ENCODE results near the gene PPP4R3A. TPM values are rescaled to one million over a fixed set of nuclear protein-coding genes. Genes with fewer than 3 reads are reported as not detected.

Gene PPP4R3A
- total and polyA plus RNA-seq, 2 experiments from 2014 or later = 47.6 to 85.7 TPM

DNA sequence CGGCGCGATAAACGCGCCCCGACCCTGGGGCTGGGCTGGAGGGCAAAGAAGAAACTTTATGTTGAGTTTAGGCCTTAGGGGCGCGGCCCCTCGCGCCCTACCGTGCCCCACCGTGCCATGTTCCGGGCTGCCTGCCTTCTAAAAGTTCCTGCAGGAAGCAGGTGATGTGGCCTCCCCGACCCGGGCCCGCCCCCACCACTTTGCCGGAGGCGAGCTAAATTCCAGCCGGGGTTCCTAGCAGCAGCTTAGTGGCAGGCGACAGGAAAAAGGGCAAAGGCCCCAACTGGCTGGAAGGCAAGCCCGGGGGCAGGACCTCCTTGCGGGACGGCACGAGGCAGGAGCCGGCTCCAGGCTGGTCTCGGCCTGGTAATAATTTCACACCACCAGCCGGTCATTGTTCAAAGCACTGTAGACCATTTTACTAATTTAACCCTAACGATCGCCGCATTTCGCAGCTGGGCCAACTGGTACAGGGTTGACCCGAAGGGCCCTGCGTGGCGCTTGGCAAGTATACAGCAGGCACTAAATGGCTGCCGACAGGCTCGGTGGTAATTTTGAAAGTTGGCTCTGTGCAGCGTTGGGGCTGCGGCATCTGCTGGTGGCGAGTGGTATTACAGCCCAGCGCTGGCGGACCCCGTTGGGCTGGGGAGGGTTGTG, 91.6 kb downstream of the PPP4R3A start:
- Histone ChIP-seq H3K27ac (no peak overlapping the region), H3K79me2 (peaks cover 10% of the 10 kb centered on the region), H4K20me1 (ENCODE audit: insufficient read depth, poor library complexity, severe bottlenecking) (no peaks in the 10 kb centered on the region), H2AFZ (peak overlapping the region; percentile 88), H3K9me2 (replicated peaks; ENCODE audit: insufficient read depth) (no peaks in the 10 kb centered on the region), H3K4me3 (no peak overlapping the region), H3K36me3 (replicated peaks; ENCODE audit: insufficient read depth, low read depth) (no peaks in the 10 kb centered on the region), H3K4me1 (ENCODE audit: insufficient read depth) (peaks cover 27% of the 10 kb centered on the region), H3K4me2 (peak overlapping the region; percentile 88), H3K27me3 (no peaks in the 10 kb centered on the region), H3K9me3 (ENCODE audit: low read depth) (no peaks in the 10 kb centered on the region)
- TF ChIP-seq, protein P1, sequence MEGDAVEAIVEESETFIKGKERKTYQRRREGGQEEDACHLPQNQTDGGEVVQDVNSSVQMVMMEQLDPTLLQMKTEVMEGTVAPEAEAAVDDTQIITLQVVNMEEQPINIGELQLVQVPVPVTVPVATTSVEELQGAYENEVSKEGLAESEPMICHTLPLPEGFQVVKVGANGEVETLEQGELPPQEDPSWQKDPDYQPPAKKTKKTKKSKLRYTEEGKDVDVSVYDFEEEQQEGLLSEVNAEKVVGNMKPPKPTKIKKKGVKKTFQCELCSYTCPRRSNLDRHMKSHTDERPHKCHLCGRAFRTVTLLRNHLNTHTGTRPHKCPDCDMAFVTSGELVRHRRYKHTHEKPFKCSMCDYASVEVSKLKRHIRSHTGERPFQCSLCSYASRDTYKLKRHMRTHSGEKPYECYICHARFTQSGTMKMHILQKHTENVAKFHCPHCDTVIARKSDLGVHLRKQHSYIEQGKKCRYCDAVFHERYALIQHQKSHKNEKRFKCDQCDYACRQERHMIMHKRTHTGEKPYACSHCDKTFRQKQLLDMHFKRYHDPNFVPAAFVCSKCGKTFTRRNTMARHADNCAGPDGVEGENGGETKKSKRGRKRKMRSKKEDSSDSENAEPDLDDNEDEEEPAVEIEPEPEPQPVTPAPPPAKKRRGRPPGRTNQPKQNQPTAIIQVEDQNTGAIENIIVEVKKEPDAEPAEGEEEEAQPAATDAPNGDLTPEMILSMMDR (IDR thresholded peaks at IDR 0.05; ENCODE audit: poor library complexity) = peak; percentile 96
- no peak for TF ChIP-seq EZH2 (IDR thresholded peaks at IDR 0.05; ENCODE audit: borderline replicate concordance)
- peak; percentile 66 for DNase-seq (ENCODE audit: low spot score)
- 4% methylated on average over 42 of the region's 42 CpGs for WGBS (ENCODE audit: low lambda C conversion rate, missing lambda C conversion rate)

DNA sequence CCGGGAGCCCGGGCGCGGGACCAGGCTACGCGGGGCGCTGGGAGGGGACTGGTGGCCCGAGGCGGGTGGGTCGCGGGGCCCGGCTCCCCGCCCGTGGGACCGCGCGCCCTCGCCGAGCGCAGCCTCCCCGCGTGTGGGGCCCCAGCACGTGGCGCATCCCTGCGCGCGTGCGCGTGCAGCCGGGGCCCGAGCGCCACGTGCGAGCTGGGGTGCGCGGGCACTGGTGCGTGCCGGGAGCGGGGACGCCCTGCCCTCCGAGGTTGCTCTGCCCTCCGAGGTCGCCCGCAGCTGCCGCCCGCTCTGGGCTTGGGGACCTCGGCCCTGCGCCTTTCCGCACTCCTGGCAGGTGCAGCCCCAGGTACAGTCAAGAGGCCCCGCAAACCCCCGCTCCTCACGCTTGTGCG, 92.1 kb downstream of the PPP4R3A start:
- Histone ChIP-seq H3K4me3 (peak overlapping the region; percentile 62), H3K27ac (no peak overlapping the region), H3K9me2 (replicated peaks; ENCODE audit: insufficient read depth) (no peaks in the 10 kb centered on the region), H3K4me2 (peak overlapping the region; percentile 88), H3K9me3 (ENCODE audit: low read depth) (no peaks in the 10 kb centered on the region), H2AFZ (peak overlapping the region; percentile 88), H3K79me2 (peaks cover 14% of the 10 kb centered on the region), H4K20me1 (ENCODE audit: insufficient read depth, poor library complexity, severe bottlenecking) (no peaks in the 10 kb centered on the region), H3K27me3 (no peaks in the 10 kb centered on the region), H3K4me1 (ENCODE audit: insufficient read depth) (peaks cover 27% of the 10 kb centered on the region), H3K36me3 (replicated peaks; ENCODE audit: insufficient read depth, low read depth) (no peaks in the 10 kb centered on the region)
- no peak for TF ChIP-seq EZH2 (IDR thresholded peaks at IDR 0.05; ENCODE audit: borderline replicate concordance)
- DNase-seq (ENCODE audit: low spot score) = peak; percentile 78
- WGBS (ENCODE audit: low lambda C conversion rate, missing lambda C conversion rate) = 2% methylated on average over 34 of the region's 53 CpGs

DNA sequence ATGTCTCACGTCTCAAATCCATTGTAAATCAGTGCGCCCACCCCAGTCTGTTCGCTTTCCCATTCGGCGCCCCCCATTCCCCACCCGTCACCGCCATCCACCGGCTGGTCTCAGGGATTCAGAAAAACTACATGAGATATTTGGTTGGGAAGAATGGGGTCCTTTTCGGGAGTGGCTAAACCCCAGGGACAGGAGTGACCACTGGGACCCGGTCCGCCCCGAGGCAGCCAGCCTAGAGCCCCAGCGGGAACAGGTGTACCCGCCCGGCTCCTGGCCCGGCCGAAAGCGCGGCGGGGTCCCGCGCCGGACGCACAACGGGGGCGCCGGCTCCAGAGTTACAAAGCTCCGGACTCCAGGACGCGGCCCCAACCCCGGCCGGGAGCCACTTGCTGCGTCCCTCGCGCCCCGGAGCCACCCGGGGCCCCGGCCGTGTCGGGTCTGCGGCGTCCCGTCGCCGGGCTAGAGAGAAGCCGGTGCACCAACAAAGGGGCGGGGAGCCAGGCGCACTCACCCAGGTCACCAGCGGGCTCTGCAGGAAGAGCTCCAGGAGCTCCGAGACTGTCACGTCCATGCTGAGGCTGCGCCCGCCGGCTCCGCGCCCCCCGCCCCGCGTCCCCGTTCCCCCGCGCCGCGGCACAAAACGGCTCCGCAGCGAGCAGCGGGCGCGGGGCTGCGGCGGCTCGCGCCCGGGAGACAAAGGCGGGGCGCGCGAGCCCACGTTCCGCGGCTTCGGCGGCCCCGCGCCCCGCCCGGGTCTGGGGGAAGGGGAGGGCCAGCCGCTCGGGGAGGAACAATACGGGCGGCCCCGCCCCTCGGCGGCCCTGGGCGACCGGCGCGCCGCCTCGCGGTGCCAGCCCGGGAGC, 92.8 kb downstream of the PPP4R3A start, which contains the start of gene CCDC88C:
TSS of gene CCDC88C (minus strand) at position 701 of the 863 bp plus-strand sequence. CDS start at position 571, 130 bp downstream.
- DNase-seq (ENCODE audit: low spot score) = peak; percentile 86
- peak within 1 kb of the TSS; percentile 3 for H3K27ac ChIP-seq
- H3K79me2 ChIP-seq = peaks cover 19% of the 10 kb centered on the region
- peak within 1 kb of the TSS; percentile 88 for H3K4me2 ChIP-seq
- TF ChIP-seq EZH2 (IDR thresholded peaks at IDR 0.05; ENCODE audit: borderline replicate concordance) = no peak
- no peak for TF ChIP-seq EZH2phosphoT487 (IDR thresholded peaks at IDR 0.05; ENCODE audit: low read depth, severe bottlenecking, unreplicated experiment)
- TF ChIP-seq, protein P1 (IDR thresholded peaks at IDR 0.05; ENCODE audit: poor library complexity) = peak; percentile 24
- H3K4me1 ChIP-seq (ENCODE audit: insufficient read depth) = peaks cover 27% of the 10 kb centered on the region
- H2AFZ ChIP-seq = peak within 1 kb of the TSS; percentile 88
- no peaks in the 10 kb centered on the region for H3K9me3 ChIP-seq (ENCODE audit: low read depth)
- H3K36me3 ChIP-seq (replicated peaks; ENCODE audit: insufficient read depth, low read depth) = no peaks in the 10 kb centered on the region
- H3K27me3 ChIP-seq = no peaks in the 10 kb centered on the region
- 2% methylated on average over 69 of the region's 103 CpGs for WGBS (ENCODE audit: low lambda C conversion rate, missing lambda C conversion rate)
- H3K9me2 ChIP-seq (replicated peaks; ENCODE audit: insufficient read depth) = no peaks in the 10 kb centered on the region
- H4K20me1 ChIP-seq (ENCODE audit: insufficient read depth, poor library complexity, severe bottlenecking) = no peaks in the 10 kb centered on the region
- H3K4me3 ChIP-seq = peak within 1 kb of the TSS; percentile 62

DNA sequence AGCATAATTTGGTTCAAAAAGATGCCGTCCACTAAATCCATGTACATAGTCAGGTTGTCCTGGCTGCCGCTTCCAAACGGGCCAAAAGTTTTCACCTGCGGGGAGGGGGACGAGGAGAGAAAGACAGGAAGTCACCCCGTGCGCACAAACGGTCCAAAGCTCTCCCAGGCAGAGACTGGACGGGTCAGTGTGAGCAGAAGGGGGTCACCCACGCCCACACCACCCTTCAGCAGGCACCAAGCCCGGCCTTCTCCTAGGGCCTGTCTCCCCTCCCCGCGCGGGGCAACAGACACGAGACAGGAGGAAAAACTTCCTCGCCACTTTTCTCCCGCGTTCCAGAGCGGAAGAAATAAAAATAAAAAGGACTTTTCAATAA, 93.4 kb downstream of the PPP4R3A start:
- no peaks in the 10 kb centered on the region for H3K9me2 ChIP-seq (replicated peaks; ENCODE audit: insufficient read depth)
- H3K4me3 ChIP-seq = peak overlapping the region; percentile 62
- H3K9me3 ChIP-seq (ENCODE audit: low read depth) = no peaks in the 10 kb centered on the region
- no peaks in the 10 kb centered on the region for H3K27me3 ChIP-seq
- H2AFZ ChIP-seq = peak overlapping the region; percentile 56
- H3K4me1 ChIP-seq (ENCODE audit: insufficient read depth) = peaks cover 27% of the 10 kb centered on the region
- peaks cover 25% of the 10 kb centered on the region for H3K79me2 ChIP-seq
- TF ChIP-seq EZH2phosphoT487 (IDR thresholded peaks at IDR 0.05; ENCODE audit: low read depth, severe bottlenecking, unreplicated experiment) = no peak
- TF ChIP-seq, protein P1 (IDR thresholded peaks at IDR 0.05; ENCODE audit: poor library complexity) = no peak
- TF ChIP-seq EZH2 (IDR thresholded peaks at IDR 0.05; ENCODE audit: borderline replicate concordance) = no peak
- H3K36me3 ChIP-seq (replicated peaks; ENCODE audit: insufficient read depth, low read depth) = no peaks in the 10 kb centered on the region
- peak overlapping the region; percentile 88 for H3K4me2 ChIP-seq
- no peak for DNase-seq (ENCODE audit: low spot score)
- no peak overlapping the region for H3K27ac ChIP-seq
- H4K20me1 ChIP-seq (ENCODE audit: insufficient read depth, poor library complexity, severe bottlenecking) = no peaks in the 10 kb centered on the region
- WGBS (ENCODE audit: low lambda C conversion rate, missing lambda C conversion rate) = 5% methylated on average over 16 of the region's 19 CpGs
